Left ventricle myocardium superior (tissue), 1 donor: Measurements from ENCODE around the gene ABCC1. TPM values are rescaled to one million over a fixed set of nuclear protein-coding genes. Genes with fewer than 3 reads are reported as not detected.
A peak's percentile ranks its signal among the peaks of the same experiment; 100 is the strongest.

Experiments used
- ATAC-seq: fragments of 200-7000 bp; cut with Tn5 transposase; one replicate; pipeline ENCODE4 v1.9.1; 2020; ENCODE audit warnings: mild to moderate bottlenecking, moderate library complexity
- DNase-seq: peaks from one replicate; pipeline ENCODE4 v3.0.0-alpha.2; 2020
- intact Hi-C: fragments of 100-400 bp; cut with micrococcal nuclease; formaldehyde crosslinking; loops from one replicate; pipeline ENCODE4 v1.11.0; 2022
- total RNA-seq: library from RNA; stranded (reverse); fragmentation: NEBNext Ultra II Directional; extraction: Animal tissue kit (Norgen Biotek cat#: 25700); gene quantifications from one replicate; pipeline ENCODE4 v1.2.1, GENCODE V29; 2021
- donor health status: DM: no; HTN: yes; CAD: no; lungs with severe emphysema.

Gene ABCC1
- total RNA-seq, 1 donor from 2014 or later: 23.2 TPM

GRCh38 chr16:16010194-16010593, 60.8 kb downstream of the ABCC1 start:
- intact Hi-C loops: no loop called here
- DNase-seq: no peak
- no peak for ATAC-seq

- ATAC-seq: no peak
Observed at GRCh38 chr16:16012144-16012543, 62.7 kb downstream of the ABCC1 start.

DNA sequence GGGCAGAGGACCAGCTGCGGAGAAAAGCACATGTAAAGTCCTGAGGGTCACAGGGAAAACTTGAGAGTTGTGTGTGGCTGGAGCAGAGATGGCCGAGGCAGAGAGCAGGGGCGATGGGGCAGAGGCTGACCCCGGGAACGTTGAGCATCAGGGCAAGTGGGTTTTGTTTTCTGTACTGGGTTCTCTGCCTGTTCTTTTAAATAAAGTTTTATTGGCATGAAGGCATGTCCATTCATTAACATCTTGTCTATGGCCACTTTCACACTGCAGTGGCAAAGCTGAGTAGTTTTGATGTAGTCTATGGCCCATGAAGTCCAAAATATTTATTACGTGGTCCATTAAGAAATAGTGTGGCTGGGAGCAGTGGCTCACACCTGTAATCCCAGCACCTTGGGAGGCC, 64.4 kb downstream of the ABCC1 start:
- DNase-seq: no peak
- intact Hi-C loops: no loop called here
- ATAC-seq: no peak

More at GRCh38 chr16:16012144-16012543, 62.7 kb downstream of the ABCC1 start:
- no peak for DNase-seq
- intact Hi-C loops: no loop called here

GRCh38 chr16:16014329-16015224, 65.2 kb downstream of the ABCC1 start:
- ATAC-seq (peak; percentile 80), DNase-seq (peak; percentile 72)
- intact Hi-C loops: no loop called here

DNA sequence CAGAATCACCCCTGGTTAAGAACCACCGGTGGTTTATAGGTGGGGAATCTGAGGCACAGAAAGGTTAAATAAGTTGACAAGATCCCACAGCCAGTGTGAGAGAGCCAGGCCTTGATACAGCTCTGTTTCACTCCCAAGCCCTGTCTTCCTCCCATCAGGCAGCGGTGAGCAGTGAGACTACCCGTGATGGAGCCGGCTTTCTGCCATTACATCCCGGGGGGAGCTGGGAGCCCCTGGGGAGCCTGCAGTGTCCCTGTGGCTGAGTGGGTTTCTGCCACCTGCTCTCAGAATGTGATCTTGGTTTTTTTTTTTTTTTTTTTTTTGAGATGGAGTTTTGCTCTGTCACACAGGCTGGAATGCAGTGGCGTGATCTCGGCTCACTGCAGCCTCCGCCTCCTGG, 66.4 kb downstream of the ABCC1 start:
- no peak for ATAC-seq
- DNase-seq: no peak
- intact Hi-C loops: no loop called here

- no peak for ATAC-seq
- no peak for DNase-seq
- intact Hi-C loops: no loop called here
Observed at GRCh38 chr16:16016388-16016964, 67.1 kb downstream of the ABCC1 start.

GRCh38 chr16:16017812-16018211, 68.4 kb downstream of the ABCC1 start:
- intact Hi-C loops: no loop called here
- ATAC-seq: no peak
- DNase-seq: no peak

DNA sequence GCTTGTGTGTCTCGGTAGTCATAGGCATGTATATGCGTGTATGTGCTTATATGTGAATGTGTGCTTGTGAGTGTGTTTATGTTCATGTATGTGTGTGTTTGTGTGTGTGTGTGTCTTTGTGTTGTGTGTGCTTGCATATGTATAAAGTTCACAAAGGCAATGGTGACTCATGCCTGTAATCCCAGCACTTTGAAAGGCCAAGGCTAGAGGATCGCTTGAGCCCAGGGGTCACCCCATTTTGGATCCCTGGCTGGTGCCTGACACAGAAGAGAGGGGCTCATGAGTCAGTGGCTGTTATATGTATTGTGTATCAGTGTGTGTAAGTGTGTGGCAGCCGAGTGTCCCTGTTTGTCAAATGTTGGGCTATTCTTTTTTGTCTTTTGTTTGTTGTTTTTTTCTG, 69.3 kb downstream of the ABCC1 start:
- ATAC-seq (no peak), DNase-seq (no peak)
- intact Hi-C loops: no loop called here

DNA sequence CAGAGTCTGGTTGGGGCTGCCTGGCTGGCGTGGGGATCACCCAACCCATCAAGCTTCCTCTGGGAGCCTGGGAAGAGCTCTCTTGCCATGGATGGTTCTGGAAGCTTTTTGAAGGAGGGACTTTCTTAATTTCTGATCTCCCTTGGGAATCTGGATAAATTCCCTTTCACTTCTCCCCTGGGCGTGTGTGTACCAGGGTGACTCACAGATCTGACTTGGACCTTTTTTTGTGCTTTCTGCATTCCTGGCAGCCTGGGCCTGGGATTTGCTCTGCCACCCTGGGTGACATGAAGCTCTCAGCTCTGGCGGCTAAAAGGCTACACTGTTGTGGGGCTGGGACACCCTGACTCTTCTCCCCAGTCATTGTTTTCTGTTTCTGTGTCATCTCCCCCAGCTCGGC, 70.1 kb downstream of the ABCC1 start:
- intact Hi-C loops: no loop called here
- DNase-seq: no peak
- no peak for ATAC-seq

DNA sequence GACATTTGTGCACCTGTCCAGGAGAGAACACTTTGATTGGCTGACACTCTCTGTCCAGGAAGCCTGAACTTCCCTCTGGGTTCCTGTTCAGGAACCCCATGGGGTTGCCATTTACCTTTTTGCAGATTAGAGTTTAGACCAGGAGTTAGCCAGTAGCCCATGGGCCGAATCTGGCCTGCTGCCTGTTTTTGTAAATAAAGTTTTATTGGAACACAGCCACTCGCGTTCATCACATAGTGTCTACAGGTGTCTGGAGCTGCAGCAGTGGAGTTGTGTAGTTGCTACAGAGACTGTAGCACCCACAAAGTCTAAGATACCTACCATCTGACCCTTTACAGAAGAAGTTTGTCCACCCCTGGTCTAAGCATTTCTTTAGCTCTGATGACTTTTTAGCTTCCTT, 70.9 kb downstream of the ABCC1 start:
- DNase-seq: no peak
- intact Hi-C loops: no loop called here
- ATAC-seq: no peak

DNA sequence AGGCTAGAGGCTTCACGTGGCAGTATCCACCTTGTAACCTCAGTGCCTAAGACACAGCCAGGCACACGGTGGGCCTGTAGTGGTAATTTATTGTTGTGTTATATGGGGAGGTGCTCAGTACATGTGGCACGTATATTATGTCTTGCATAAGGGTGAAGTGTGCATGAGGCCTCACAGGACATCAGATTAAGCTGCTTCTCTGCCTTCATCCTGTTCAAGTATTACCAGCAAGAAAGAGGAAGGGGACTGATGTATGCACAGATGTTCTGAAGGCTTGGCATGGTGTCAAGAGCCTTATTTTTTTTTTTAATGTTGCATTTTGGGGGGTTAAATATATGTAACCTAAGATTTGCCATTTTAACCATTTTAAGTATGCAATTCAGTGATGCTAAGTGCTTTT, 71.6 kb downstream of the ABCC1 start:
- ATAC-seq (no peak), DNase-seq (no peak)
- intact Hi-C loops: no loop called here

DNA sequence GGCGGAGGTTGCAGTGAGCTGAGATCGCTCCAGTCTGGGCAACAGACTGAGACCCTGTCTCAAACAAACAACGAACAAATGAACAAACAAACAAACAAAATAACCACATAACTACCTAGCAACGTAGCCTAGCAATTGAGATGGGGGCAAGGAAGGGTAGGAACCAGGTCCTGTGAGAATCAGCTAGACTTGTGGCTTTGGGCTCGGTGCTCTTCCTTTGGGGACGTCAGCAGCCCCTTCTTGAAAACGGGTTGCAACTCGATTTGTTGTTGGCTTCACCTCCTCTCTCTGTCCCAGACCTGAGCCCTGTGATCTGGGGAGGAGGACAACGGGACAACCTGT, 72.2 kb downstream of the ABCC1 start:
- DNase-seq (no peak), ATAC-seq (no peak)
- intact Hi-C loops: no loop called here

DNA sequence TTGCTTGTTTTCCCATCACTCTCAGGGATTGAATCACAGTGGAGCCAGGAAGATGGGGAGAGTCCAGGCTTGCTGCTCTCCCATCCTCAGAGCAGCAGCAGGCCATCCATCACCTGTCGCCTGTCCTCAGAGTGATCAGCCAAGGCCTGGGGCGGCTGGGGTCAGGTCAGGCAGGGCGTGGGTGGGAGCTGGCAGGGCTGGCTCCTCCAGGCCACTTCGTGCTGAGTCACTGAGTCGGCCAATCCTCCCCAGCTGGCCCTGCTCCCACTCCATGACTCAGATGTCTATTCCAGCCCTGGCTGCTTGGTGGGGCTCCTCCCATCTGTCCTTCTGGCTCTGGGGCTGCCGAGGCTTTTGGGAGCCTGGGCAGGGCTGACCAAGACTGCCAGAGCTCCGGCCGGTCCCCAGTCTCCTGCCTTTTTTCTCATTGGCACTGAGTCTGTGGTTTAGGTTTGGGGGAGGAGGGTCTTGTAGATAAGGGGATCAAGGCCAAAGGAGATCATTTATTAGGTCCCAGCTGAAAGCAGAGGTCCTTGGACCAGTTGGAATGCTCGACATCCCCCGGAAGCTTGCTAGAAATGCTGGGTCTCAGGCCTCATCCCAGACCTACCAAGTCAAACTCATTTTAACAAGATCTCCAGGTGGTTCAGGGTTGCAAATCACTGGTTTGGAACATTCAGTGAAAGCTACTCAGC, 72.7 kb downstream of the ABCC1 start:
- peak; percentile 97 for DNase-seq
- intact Hi-C loops: no loop called here

DNA sequence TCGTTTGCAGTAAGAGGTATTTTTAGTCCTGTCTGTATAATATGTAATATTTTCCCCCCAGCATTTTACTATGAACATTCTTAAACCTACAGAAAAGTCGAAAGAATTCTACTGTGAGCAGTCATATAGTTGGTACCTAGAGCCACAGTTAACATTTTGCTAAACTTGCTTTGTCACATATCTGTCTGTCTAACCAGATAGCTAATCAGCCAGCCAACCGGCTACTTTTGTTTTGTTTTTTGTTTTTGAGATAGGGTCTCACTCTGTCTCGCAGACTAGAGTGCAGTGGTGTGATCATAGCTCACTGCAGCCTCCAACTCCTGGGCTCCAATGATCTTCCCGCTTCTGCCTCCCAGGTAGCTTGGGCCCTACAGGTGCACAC, 73.3 kb downstream of the ABCC1 start:
- intact Hi-C loops: no loop called here
- ATAC-seq: no peak
- DNase-seq: no peak

More for the DNA sequence above, 72.7 kb downstream of the ABCC1 start:
- peak; percentile 98 for ATAC-seq

GRCh38 chr16:16025214-16025968, 76.0 kb downstream of the ABCC1 start:
- DNase-seq (no peak), ATAC-seq (no peak)
- intact Hi-C loops: no loop called here

GRCh38 chr16:16027728-16028310, 78.4 kb downstream of the ABCC1 start:
- ATAC-seq: peak; percentile 18
- DNase-seq: no peak
- intact Hi-C loops: no loop called here

- DNase-seq (no peak), ATAC-seq (no peak)
- intact Hi-C loops: no loop called here
Observed at GRCh38 chr16:16028311-16028999, 79.0 kb downstream of the ABCC1 start.

DNA sequence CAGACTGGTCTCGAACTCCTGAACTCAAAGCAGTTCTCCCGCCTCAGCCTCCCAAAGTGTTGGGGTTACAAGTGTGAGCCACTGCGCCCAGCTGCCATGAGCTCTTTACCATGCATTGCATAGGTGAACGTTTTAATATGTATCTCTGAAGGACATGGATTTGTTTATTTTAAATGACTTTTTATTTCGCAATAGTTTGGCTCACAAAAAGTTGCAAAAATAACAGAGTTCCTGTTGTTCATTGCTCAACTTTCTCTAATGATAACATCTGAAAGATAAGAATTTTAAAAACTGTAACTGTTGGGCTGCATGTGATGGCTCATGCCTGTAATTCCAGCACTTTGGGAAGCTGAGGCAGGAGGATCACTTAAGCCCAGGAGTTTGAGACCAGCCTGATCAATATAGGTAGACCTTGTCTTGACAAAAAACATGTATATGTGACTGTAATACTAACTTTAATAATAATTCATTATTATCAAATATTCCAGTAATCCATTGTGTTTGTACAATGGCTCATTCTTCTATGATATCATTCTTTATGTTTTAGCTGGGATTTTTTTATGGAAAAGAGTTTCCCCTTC, 80.1 kb downstream of the ABCC1 start:
- DNase-seq (no peak), ATAC-seq (no peak)
- intact Hi-C loops: no loop called here
